ENCODE results near the gene ECE1.

Gene ECE1

GRCh38 chr1:21289700-21290545, at the start of gene ECE1:
ECE1 (minus strand) TSS chr1:21290463; CDS start chr1:21290414, 49 bp downstream.
- no peak for DNase-seq (ENCODE audit: low read depth in 2 of 2)

- DNase-seq (ENCODE audit: low read depth in 2 of 2) = no peak
Measured at GRCh38 chr1:21339356-21340229, 49.3 kb upstream of the ECE1 start.

- no peak for DNase-seq (ENCODE audit: low read depth in 2 of 2)
Measured at GRCh38 chr1:21338573-21339355, 48.5 kb upstream of the ECE1 start.

GRCh38 chr1:21337928-21338572, 47.8 kb upstream of the ECE1 start:
- no peak for DNase-seq (ENCODE audit: low read depth in 2 of 2)

GRCh38 chr1:21337454-21337927, 47.2 kb upstream of the ECE1 start:
- no peak for DNase-seq (ENCODE audit: low read depth in 2 of 2)

- no peak for DNase-seq (ENCODE audit: low read depth in 2 of 2)
Measured at GRCh38 chr1:21337010-21337437, 46.8 kb upstream of the ECE1 start.

- DNase-seq (ENCODE audit: low read depth in 2 of 2) = no peak
Measured at GRCh38 chr1:21335750-21336224, 45.5 kb upstream of the ECE1 start.

- DNase-seq (ENCODE audit: low read depth in 2 of 2) = no peak
Measured at GRCh38 chr1:21335088-21335691, 44.9 kb upstream of the ECE1 start.

GRCh38 chr1:21334214-21335087, 44.2 kb upstream of the ECE1 start:
- DNase-seq (ENCODE audit: low read depth in 2 of 2) = peak; percentile 38 to 60

GRCh38 chr1:21333824-21334213, 43.6 kb upstream of the ECE1 start:
- no peak for DNase-seq (ENCODE audit: low read depth in 2 of 2)

- no peak for DNase-seq (ENCODE audit: low read depth in 2 of 2)
Measured at GRCh38 chr1:21332554-21333311, 42.5 kb upstream of the ECE1 start.

GRCh38 chr1:21331752-21332478, 41.7 kb upstream of the ECE1 start:
- DNase-seq (ENCODE audit: low read depth in 2 of 2) = no peak

- no peak for DNase-seq (ENCODE audit: low read depth in 2 of 2)
Measured at GRCh38 chr1:21330544-21330943, 40.3 kb upstream of the ECE1 start.

GRCh38 chr1:21329209-21329844, 39.1 kb upstream of the ECE1 start:
- DNase-seq (ENCODE audit: low read depth in 2 of 2) = no peak

GRCh38 chr1:21327566-21328323, 37.5 kb upstream of the ECE1 start:
- DNase-seq (ENCODE audit: low read depth in 2 of 2) = no peak

GRCh38 chr1:21326861-21327344, 36.6 kb upstream of the ECE1 start:
- DNase-seq (ENCODE audit: low read depth in 2 of 2) = no peak
